GM12865 (cell line): ENCODE results near the gene CDA.

Experiments
- DNase-seq: peaks from one replicate; pipeline ENCODE4 v3.0.0; 2010; ENCODE audit warnings: low read depth
- H3K4me3 ChIP-seq: 2 replicates; pipeline ENCODE4 v1.5.1; 2011; ENCODE audit warnings: mild to moderate bottlenecking, low read depth, low read length, control low read depth
- TF ChIP-seq, protein P1 (sequence below): IDR thresholded peaks from 2 replicates; pipeline ENCODE4 v1.5.1; 2011; ENCODE audit warnings: low read length, control low read depth, low read depth, inconsistent platforms; ENCODE audit not compliant: insufficient read depth; ENCODE audit errors: missing control alignments

The CDA gene

DNA sequence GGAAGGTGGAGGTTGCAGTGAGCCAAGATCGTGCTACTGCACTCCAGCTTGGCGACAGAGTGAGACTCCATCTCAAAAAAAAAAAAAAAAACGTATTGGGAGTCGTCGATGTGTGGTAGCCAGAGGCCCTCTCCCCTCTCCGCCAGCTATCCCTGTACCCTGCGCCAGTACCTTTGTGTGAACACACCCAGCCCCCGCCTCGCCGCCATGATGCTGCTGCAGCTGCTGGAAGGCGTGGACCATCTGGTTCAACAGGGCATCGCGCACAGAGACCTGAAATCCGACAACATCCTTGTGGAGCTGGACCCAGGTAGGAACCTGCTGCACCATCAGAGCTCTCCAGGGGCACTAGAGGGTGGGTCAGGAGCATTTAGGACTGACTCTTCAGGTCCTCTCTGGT is 56.5 kb downstream of the CDA start:
- no peak overlapping the region for H3K4me3 ChIP-seq
- DNase-seq = no peak
- TF ChIP-seq, protein P1, sequence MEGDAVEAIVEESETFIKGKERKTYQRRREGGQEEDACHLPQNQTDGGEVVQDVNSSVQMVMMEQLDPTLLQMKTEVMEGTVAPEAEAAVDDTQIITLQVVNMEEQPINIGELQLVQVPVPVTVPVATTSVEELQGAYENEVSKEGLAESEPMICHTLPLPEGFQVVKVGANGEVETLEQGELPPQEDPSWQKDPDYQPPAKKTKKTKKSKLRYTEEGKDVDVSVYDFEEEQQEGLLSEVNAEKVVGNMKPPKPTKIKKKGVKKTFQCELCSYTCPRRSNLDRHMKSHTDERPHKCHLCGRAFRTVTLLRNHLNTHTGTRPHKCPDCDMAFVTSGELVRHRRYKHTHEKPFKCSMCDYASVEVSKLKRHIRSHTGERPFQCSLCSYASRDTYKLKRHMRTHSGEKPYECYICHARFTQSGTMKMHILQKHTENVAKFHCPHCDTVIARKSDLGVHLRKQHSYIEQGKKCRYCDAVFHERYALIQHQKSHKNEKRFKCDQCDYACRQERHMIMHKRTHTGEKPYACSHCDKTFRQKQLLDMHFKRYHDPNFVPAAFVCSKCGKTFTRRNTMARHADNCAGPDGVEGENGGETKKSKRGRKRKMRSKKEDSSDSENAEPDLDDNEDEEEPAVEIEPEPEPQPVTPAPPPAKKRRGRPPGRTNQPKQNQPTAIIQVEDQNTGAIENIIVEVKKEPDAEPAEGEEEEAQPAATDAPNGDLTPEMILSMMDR = no peak

DNA sequence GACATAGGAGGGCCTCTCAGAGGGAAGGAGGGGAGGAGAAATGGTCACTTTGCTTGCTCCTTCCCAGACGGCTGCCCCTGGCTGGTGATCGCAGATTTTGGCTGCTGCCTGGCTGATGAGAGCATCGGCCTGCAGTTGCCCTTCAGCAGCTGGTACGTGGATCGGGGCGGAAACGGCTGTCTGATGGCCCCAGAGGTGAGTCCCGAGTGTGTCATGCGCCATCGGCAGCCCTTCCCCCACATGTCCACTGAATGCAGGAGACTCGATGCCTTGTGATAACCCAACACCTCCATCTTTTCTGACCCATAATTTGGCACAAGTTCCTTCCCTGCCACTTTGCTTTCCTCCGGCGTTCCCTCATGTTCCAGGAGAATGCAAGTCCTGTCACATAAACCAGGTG is 59.5 kb downstream of the CDA start:
- no peak overlapping the region for H3K4me3 ChIP-seq
- TF ChIP-seq, protein P1 = no peak
- DNase-seq = no peak

GRCh38 chr1:20648946-20649345 is 60.0 kb downstream of the CDA start:
- H3K4me3 ChIP-seq = no peak overlapping the region

DNA sequence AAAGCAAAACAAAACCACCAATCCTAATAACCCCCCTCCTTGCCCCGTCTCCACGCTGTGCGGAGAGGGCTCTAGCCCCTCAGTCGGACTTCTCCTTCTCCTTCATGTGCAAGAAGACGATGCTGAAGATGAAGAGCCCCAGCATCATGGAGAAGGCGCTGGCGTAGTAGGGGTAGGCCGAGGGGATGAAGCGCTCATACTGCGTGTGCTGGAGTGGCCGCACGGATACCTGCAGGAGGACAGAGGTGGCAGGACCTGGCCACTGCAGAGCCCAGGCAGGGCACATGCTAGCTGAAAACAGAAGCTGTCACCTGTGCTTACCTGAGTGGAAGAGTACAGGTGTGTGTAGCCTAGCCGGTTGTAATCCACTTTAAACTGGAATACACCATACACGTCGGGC is 63.4 kb downstream of the CDA start:
- no peak overlapping the region for H3K4me3 ChIP-seq
- DNase-seq = no peak
- TF ChIP-seq, protein P1 = no peak

More at GRCh38 chr1:20648946-20649345, 60.0 kb downstream of the CDA start:
- TF ChIP-seq, protein P1 = no peak
- no peak for DNase-seq

DNA sequence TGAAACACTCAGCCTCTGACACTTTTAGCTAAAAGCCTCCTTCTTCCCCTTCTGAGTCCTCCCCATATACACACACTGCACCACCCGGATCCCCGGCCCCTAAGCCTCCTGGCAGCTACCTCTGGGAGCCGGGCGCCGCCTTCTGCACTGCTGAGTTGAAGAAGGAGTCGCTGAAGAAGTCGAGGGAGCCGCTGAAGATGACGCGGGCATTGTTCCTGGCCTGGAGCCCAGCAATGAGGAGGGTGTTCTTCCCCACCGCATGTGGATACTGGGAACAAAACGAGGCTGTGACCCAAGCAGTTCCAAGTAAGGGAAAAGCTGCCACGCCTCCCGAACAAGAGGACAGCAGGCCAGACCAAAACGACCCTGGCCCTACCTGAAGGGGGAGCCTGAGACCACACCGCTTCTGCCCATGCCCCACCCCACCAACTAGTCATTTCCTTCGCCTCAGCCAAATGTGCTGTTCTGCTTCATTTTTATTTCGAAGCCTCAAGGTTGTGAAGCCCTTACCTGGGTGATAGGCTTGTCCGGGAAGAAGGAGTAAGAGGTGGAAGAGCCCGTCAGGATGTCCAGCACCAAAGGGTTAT is 65.3 kb downstream of the CDA start:
- TF ChIP-seq, protein P1 = no peak
- no peak overlapping the region for H3K4me3 ChIP-seq
- no peak for DNase-seq

- TF ChIP-seq, protein P1 = no peak
- no peak overlapping the region for H3K4me3 ChIP-seq
Measured at GRCh38 chr1:20657024-20657423, 68.1 kb downstream of the CDA start.

More at GRCh38 chr1:20657024-20657423, 68.1 kb downstream of the CDA start:
- no peak for DNase-seq
